OCI-LY7 (cell line): ENCODE results near the gene HS3ST3A1.

ENCODE experiments used
- EZH2phosphoT487 ChIP-seq: fragments of 200-600 bp; sonication (generic); IDR thresholded peaks from 2 replicates; pipeline ENCODE4 v1.6.1; 2018; ENCODE audit warnings: low read depth, borderline replicate concordance, mild to moderate bottlenecking, mixed run types, antibody characterized with exemption, low read length, moderate library complexity, mixed read lengths
- TF ChIP-seq, protein P1 (sequence below): fragments of 200-600 bp; sonication (generic); conservative IDR thresholded peaks from 2 replicates; pipeline ENCODE4 v1.5.1; 2014; ENCODE audit warnings: mild to moderate bottlenecking, antibody characterized with exemption, low read length, moderate library complexity, mixed read lengths

DNA sequence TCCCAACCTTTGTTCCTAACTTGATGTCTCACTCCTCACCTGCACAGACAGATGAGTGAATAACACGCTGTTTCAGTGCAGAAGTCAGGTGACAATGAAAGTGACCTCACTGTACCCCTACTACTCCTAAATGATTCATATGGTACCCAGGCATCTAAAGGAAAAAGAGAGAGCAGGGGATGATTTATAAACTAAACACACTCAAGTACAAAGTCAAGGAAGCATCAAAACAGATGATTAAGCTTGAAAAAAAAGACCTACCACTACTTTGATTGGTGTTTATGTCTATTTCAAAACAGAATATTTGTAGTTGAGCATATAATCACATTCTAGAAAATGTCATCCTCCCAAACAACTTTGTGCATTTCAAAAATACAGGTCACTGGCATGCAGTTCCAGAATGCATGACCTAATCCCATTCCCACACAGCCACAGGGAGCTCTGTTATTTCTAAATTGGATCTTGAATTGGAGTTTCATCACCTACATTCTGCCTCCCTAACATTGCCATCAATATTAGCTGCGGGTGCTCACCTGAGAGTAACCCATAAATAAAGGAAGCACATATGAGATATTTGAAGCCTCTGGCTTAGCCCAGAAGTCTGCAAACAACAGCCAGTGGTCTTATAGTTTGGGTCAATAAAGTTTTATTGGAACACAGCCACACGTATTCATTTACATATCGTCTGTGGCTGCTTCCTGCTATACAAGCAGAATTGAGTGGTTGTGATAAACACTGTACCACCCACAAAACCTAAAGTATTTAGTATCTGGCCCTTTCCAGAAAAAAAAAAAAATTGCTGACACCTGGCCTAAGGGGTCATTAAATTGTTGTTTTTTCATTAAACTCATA lies 14.0 kb downstream of the HS3ST3A1 start:
- TF ChIP-seq, protein P1, sequence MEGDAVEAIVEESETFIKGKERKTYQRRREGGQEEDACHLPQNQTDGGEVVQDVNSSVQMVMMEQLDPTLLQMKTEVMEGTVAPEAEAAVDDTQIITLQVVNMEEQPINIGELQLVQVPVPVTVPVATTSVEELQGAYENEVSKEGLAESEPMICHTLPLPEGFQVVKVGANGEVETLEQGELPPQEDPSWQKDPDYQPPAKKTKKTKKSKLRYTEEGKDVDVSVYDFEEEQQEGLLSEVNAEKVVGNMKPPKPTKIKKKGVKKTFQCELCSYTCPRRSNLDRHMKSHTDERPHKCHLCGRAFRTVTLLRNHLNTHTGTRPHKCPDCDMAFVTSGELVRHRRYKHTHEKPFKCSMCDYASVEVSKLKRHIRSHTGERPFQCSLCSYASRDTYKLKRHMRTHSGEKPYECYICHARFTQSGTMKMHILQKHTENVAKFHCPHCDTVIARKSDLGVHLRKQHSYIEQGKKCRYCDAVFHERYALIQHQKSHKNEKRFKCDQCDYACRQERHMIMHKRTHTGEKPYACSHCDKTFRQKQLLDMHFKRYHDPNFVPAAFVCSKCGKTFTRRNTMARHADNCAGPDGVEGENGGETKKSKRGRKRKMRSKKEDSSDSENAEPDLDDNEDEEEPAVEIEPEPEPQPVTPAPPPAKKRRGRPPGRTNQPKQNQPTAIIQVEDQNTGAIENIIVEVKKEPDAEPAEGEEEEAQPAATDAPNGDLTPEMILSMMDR, result no peak
- no peak for TF ChIP-seq EZH2phosphoT487
